GM19043 (cell line): ENCODE results near the gene SNAPC4.
A peak's percentile ranks its signal among the peaks of the same experiment; 100 is the strongest.

Experiments
- ATAC-seq: cut with Tn5 transposase; IDR thresholded peaks from one replicate; pipeline ENCODE4 v1.9.1; 2021; ENCODE audit warnings: low read depth; ENCODE audit not compliant: unreplicated experiment

The SNAPC4 gene

GRCh38 chr9:136400038-136400834 is at the start of gene SNAPC4:
Gene SNAPC4 (minus strand): TSS chr9:136400170. CDS start chr9:136398428, 1,742 bp downstream.
- peak; percentile 54 for ATAC-seq

DNA sequence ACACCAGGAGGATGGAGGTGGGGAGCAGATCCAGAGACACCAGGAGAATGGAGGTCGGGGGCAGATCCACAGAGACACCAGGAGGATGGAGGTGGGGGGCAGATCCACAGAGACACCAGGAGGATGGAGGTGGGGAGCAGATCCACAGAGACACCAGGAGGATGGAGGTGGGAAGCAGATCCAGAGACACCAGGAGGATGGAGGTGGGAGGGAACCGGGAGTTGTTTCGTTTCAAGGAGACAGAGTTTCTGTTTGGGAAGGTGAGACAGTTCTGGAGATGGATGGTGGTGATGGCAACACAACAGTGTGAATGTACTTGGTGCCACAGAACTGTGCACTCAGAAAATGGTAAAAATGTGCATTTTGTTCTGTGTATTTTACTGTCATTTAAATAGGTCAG is 48.7 kb upstream of the SNAPC4 start:
- ATAC-seq: no peak

DNA sequence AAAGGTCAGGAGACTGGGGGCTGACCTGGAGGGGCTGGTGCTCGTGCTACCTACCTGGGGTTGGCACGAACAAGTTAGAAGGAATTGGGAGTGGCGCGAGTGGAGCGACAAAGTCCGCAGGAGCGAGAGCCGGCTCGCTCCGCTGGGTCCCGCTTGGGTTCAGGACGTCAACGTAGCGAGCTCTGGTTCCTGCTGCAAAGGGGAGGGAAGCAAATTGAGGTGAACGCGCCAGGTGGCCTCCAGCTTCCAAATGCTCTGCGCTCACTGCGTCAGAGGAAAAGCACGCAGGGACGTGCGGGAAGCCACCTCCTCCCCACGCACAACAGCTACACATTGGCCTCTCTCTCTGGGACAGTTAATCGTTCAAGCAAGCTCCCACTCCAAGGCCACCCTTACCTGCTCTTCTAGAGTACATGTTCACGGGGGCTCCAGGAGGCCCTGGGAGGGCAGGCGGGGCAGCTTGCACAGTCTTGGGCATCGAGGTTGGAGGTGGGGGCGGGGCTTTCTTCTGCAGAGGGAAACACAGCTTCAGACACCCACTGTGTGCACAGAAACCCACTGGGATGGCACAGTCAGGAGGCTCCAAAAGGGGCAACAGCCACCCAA is 47.3 kb upstream of the SNAPC4 start:
- no peak for ATAC-seq

GRCh38 chr9:136445799-136446198 is 45.8 kb upstream of the SNAPC4 start:
- no peak for ATAC-seq

DNA sequence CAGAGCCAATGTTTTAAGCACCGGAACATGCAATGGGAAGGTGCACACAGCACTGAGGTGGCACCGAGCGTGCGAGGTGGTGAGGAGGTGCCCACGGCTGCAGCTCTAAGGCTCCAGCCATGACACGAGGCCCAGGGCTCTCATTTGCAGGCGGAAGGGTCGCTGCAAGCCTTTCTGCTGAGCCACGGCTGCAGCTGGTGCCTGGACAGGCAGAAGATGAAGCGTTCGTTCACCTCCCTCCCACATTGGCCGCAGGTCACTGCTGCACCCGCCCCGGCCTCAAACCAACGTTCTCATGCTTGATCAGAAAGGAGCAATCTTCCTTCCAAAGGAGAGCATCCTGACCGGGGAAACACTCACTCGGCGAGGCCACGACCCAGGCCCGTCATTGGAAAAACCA is 44.1 kb upstream of the SNAPC4 start:
- ATAC-seq: no peak

DNA sequence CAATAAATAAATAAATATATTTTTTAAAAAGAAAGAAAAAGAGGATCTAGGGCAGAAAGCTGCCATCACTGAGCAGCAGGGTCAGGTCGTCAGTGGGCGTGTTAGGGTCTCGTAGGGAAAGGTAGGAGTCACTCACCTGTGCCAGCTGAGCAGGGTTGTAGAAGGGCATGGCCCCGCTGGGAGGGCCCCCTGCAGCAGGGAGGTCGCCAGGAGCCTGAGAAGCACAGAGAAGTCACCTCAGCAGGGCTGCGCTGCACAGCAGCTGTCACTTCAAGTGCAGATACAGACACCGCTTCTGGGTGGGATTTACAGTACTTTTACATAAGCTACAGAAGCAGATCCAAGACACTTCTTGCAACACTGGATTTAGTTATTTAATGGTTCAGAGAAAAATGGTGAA is 43.7 kb upstream of the SNAPC4 start:
- no peak for ATAC-seq

DNA sequence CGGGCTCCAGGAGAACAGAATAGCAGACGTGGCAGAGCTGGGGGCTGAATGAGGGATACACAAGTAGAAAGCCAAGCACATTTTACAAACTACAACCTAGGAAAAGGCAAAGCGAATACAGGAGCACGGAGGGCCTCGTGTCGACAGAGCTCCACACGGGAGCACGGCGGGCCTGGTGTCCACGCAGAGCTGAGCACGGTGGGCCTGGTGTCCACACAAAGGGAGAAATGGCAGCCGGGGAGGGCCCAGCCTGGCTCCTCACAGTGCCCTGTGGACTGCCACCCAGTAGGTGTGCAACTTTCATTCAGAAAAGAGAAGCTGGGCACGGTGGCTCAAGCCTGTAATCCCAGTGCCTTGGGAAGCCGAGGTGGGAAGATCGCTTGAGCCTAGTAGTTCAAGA is 43.1 kb upstream of the SNAPC4 start:
- no peak for ATAC-seq

GRCh38 chr9:136442265-136442664 is 42.3 kb upstream of the SNAPC4 start:
- no peak for ATAC-seq

DNA sequence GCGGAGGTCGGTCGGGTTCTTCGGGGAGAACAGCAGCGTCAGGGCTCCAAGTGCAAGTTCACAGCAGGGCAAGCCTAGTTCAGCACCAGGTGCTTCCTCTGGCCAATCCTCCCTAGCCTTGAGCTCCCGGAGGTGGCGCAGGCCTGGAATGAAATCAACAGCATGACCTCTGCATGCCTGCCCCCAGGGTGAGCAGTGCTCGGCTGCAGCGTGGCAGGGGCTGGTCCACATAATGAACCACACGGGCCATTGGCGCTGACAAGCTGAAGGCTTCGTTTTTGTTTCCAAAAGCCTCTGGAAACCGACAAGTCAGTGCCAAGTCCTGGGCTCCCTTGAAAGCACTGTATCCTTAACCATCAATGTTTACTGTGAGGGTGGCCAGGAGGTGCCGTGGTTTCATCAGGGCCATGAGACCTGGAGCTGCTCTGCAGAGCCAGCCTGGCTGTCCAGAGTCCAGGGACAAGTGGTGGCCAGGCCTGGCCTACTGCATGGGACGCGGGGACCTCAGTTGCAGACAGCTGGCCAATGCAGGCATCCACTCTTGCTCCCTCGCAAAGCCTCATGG is 41.8 kb upstream of the SNAPC4 start:
- ATAC-seq: no peak

DNA sequence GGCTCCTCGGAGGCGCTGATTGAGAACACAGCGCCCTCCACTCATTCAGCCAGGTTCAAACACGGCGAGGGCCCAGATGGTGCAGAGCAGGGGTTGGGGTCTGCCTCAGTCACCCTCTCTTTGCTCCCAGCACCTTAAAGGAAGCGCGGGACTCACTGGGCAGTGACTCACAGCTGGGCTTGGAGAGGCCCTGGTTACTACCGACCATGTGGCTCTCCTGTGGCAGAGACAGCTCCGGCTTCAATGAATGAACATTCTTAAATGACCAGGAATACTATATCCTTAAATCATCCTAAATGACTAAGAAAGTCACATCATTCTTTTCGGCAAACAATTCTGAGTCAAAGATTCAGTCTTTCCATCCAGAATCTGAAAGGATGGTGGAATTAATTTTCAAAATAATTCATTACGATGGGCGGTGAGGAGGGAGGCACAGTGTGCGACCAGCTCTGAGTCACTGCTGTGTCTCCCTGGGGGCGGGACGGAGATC is 41.3 kb upstream of the SNAPC4 start:
- no peak for ATAC-seq

- ATAC-seq: no peak
Measured at GRCh38 chr9:136439481-136440408, 39.8 kb upstream of the SNAPC4 start, which contains the start of gene INPP5E. Gene INPP5E (minus strand): TSS chr9:136439845. CDS start chr9:136439419, 426 bp downstream.

DNA sequence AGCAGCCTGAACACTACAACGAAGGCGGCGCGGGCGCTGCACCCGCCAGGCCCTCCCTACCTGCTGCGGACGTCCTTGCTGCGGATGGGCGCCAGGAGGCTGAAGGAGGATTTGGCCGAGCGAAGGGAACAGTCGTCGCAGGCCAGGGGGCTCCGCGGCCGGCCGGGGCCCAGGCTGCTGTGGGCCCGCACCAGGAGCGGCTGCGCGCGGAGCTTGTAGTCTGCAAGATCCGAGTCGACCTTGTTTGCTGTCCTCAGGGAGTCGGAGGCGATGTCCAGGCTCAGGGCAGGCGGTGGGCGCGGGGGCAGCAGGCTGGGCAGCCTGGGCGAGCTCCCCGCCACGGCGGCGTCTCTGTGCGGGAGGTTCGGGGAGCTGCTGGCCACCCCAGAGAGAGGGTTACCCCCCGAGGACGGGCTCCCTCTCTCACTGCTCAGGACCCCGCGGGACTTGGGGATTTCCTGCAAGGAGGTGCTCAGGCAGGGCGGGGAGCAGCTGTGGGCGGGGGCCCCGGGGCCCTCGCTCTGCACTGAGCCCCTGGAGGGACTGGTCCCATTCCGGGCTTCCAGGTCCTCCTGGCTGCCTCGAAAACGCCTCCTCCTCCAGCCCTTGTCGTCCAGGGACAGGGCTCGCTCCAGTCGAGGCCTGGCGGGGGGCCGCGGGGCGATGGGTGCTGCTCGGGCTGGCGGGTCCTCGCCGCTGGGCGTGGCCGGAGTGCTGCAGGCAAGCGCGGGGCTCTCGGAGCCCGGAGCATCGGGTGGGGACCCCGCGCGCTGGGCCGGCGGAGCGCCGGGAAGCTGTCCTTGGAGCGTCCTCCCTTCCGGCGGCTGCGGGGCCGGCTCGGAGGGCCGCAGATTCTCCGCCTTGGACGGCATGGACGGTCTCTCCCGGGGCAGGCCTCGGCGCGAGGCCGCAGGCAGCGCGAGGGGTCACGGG is 38.8 kb upstream of the SNAPC4 start:
- ATAC-seq: no peak

- ATAC-seq: no peak
Measured at GRCh38 chr9:136437839-136438547, 38.0 kb upstream of the SNAPC4 start.

DNA sequence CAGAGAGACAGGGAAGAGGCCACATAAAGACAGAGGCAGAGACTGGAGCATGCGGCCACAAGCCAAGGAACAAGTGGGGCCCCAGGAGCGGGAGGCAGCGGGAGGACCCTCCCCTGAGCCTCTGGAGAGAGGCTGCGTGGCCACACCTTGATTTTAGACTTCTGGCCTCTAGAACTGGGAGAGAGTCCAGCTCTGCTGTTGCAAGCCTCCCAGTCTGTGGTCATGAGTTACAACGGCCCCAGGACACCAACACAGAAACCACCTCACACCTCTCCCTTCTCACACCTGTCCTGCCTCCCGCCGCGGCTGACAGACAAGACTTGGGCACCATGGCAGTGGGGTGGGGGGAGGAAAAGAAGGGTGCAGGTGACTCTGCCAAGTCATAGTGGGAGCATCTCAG is 37.5 kb upstream of the SNAPC4 start:
- no peak for ATAC-seq

DNA sequence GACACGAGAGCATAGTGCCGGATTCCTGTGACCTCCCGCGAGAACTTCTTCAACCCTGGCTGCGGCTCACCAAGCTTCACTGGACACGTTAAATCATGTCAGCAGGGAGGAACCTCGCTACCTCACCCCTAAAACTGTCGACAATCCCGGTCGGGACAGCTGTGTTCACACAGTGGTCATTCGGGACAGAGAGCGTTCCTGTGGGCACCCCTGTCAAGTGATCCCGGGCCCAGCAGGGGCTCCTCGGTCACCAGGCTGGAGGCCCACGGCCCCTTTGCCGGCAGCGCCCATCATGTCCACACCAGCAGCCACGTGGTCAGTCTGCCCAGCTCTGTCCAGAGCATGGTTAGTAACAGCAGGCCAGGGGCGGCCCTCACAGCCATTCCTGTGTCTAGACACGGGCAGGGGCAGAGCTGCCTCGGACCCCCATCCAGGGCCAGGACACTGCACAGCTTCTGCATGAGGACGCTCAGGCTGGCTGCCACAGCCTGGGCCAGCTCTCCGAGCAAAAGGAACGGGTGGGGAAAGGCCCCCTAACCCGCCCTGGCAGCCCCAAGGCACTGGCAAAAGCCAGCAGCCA is 36.2 kb upstream of the SNAPC4 start:
- no peak for ATAC-seq

- ATAC-seq: no peak
Measured at GRCh38 chr9:136434580-136435169, 34.7 kb upstream of the SNAPC4 start.

GRCh38 chr9:136433849-136434579 is 34.0 kb upstream of the SNAPC4 start:
- no peak for ATAC-seq
